Measurements from ENCODE around the gene PARP12. TPM values are rescaled to one million over a fixed set of nuclear protein-coding genes. Genes with fewer than 3 reads are reported as not detected.

PARP12 gene
- total and polyA plus RNA-seq, 10 of the 15 experiments (the other 5 are each of a cell fraction or from before 2014, with no cell fraction given) = 0.98 to 51.8 (median 18.0) TPM

DNA sequence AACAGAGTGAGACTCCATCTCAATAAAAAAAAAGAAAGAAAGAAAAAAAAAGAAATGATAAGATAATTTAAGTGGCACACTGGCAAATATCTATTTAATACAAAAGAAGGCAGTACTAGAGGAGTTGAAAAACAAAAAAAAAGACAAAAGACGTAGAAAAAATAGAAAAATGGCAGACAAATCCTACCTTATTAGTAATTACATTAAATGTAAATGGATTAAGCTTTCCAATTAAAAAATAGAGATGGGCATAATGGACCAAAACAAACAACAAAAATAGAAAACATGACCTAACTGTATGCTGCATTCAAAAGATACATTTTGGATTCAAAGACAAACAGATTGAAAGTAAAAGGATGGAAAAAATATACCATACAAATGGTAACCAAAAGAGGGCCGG is 5.3 kb upstream of the PARP12 start:
- no peak for FAIRE-seq

More for the DNA sequence above, 5.3 kb upstream of the PARP12 start:
- CTCF ChIA-PET = no interaction called here
- Histone ChIP-seq H3K27ac (ENCODE audit: control insufficient read depth, insufficient read depth) (no peak overlapping the region), H4K20me1 (ENCODE audit: control insufficient read depth, insufficient read depth) (no peaks in the 10 kb centered on the region), H3K4me2 (ENCODE audit: control insufficient read depth, insufficient read depth) (no peak overlapping the region), H3K4me3 (no peak overlapping the region), H3K9ac (ENCODE audit: control insufficient read depth, insufficient read depth, low read length) (no peak overlapping the region), H3K36me3 (ENCODE audit: control insufficient read depth in 2 of 2, insufficient read depth in 2 of 2, low read length in 1 of 2) (no peaks in the 10 kb centered on the region), H3K79me2 (ENCODE audit: control insufficient read depth, insufficient read depth, low read length) (no peaks in the 10 kb centered on the region), H3K4me1 (ENCODE audit: control insufficient read depth, insufficient read depth, low read length) (no peaks in the 10 kb centered on the region), H3K27me3 (replicated peaks in 1 of 2; ENCODE audit: control insufficient read depth in 2 of 2, insufficient read depth in 2 of 2, low read length in 1 of 2) (no peaks in the 10 kb centered on the region; a peak in 2 of 4 replicates), H2AFZ (ENCODE audit: control insufficient read depth, low read depth, low read length) (no peak overlapping the region), H3K9me3 (replicated peaks; ENCODE audit: control insufficient read depth, insufficient read depth, low read length) (peaks cover 11% of the 10 kb centered on the region)
- TF ChIP-seq IKZF1 (conservative IDR thresholded peaks at IDR 0.05) (no peak), SUZ12 (IDR thresholded peaks at IDR 0.05; ENCODE audit: unreplicated experiment) (no peak), SIX5 (IDR thresholded peaks at IDR 0.05; ENCODE audit: low read depth, low read length, severe bottlenecking) (no peak), WRNIP1 (IDR thresholded peaks at IDR 0.05; ENCODE audit: borderline replicate concordance, low read depth, low read length) (no peak), HCFC1 (IDR thresholded peaks at IDR 0.05; ENCODE audit: low read length) (no peak), TCF3 (IDR thresholded peaks at IDR 0.05; ENCODE audit: borderline replicate concordance, insufficient read depth, low read depth, low read length) (no peak), MTA3 (IDR thresholded peaks at IDR 0.05; ENCODE audit: borderline replicate concordance, low read length) (no peak), HDGF (IDR thresholded peaks at IDR 0.05) (no peak), EP300 (IDR thresholded peaks at IDR 0.05; ENCODE audit: borderline replicate concordance in 1 of 2, control insufficient read depth in 1 of 2, low read depth in 2 of 2, low read length in 2 of 2) (no peak), NFYB (IDR thresholded peaks at IDR 0.05; ENCODE audit: insufficient read depth, low read depth, low read length) (no peak), BACH1 (IDR thresholded peaks at IDR 0.05; ENCODE audit: borderline replicate concordance) (no peak)
- TF ChIP-seq, protein P1, sequence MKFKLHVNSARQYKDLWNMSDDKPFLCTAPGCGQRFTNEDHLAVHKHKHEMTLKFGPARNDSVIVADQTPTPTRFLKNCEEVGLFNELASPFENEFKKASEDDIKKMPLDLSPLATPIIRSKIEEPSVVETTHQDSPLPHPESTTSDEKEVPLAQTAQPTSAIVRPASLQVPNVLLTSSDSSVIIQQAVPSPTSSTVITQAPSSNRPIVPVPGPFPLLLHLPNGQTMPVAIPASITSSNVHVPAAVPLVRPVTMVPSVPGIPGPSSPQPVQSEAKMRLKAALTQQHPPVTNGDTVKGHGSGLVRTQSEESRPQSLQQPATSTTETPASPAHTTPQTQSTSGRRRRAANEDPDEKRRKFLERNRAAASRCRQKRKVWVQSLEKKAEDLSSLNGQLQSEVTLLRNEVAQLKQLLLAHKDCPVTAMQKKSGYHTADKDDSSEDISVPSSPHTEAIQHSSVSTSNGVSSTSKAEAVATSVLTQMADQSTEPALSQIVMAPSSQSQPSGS (IDR thresholded peaks at IDR 0.05; ENCODE audit: low read length) = no peak
- TF ChIP-seq, protein P2, sequence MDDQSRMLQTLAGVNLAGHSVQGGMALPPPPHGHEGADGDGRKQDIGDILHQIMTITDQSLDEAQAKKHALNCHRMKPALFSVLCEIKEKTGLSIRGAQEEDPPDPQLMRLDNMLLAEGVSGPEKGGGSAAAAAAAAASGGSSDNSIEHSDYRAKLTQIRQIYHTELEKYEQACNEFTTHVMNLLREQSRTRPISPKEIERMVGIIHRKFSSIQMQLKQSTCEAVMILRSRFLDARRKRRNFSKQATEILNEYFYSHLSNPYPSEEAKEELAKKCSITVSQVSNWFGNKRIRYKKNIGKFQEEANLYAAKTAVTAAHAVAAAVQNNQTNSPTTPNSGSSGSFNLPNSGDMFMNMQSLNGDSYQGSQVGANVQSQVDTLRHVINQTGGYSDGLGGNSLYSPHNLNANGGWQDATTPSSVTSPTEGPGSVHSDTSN (IDR thresholded peaks at IDR 0.05; ENCODE audit: insufficient replicate concordance, low read depth, low read length) = no peak
- TF ChIP-seq, protein P3, sequence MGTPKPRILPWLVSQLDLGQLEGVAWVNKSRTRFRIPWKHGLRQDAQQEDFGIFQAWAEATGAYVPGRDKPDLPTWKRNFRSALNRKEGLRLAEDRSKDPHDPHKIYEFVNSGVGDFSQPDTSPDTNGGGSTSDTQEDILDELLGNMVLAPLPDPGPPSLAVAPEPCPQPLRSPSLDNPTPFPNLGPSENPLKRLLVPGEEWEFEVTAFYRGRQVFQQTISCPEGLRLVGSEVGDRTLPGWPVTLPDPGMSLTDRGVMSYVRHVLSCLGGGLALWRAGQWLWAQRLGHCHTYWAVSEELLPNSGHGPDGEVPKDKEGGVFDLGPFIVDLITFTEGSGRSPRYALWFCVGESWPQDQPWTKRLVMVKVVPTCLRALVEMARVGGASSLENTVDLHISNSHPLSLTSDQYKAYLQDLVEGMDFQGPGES (IDR thresholded peaks at IDR 0.05) = no peak
- ATAC-seq (no peak), DNase-seq (ENCODE audit: low read depth, low spot score) (no peak)
- intact Hi-C loops (cut with micrococcal nuclease; ENCODE audit: unreplicated experiment) = no loop called here
- BruUV-seq (replicated peaks) = no TSS peak
- RAD21 ChIA-PET (ENCODE audit: unreplicated experiment) = no interaction called here
- 80% methylated on average over 2 of the region's 2 CpGs for WGBS (ENCODE audit: insufficient coverage, insufficient replicate concordance, low lambda C conversion rate, missing lambda C conversion rate)
- POLR2A ChIA-PET = no interaction called here
- SMC1A ChIA-PET (ENCODE audit: uncharacterized antibody, unreplicated experiment) = no interaction called here
- in situ Hi-C loops (cut with MboI) = no loop called here
